GM12872 (cell line): ENCODE results near the gene AUNIP.

Experiments
- CTCF ChIP-seq: IDR thresholded peaks from 3 replicates; pipeline ENCODE4 v1.5.1; 2011; ENCODE audit warnings: low read depth, mild to moderate bottlenecking, low read length, moderate library complexity; ENCODE audit not compliant: insufficient read depth

AUNIP gene

GRCh38 chr1:25821112-25821476 lies 38.2 kb downstream of the AUNIP start:
- TF ChIP-seq CTCF: no peak

GRCh38 chr1:25820247-25821111 lies 38.8 kb downstream of the AUNIP start:
- no peak for TF ChIP-seq CTCF

GRCh38 chr1:25819491-25820246 lies 39.6 kb downstream of the AUNIP start, which contains the start of gene MTFR1L:
TSS of gene MTFR1L (plus strand) at chr1:25819954. CDS start at chr1:25823105, 3,151 bp downstream.
- no peak for TF ChIP-seq CTCF

- no peak for TF ChIP-seq CTCF
Measured at GRCh38 chr1:25818569-25818968, 40.7 kb downstream of the AUNIP start.

GRCh38 chr1:25817840-25818501 lies 41.3 kb downstream of the AUNIP start:
- TF ChIP-seq CTCF: no peak

GRCh38 chr1:25816112-25816718 lies 43.0 kb downstream of the AUNIP start:
- TF ChIP-seq CTCF: no peak
